ENCODE measurements around the gene ANGPTL7. TPM values are rescaled to one million over a fixed set of nuclear protein-coding genes. Genes with fewer than 3 reads are reported as not detected.

ANGPTL7 gene
- total RNA-seq, 1 experiment from 2014 or later = not detected

GRCh38 chr1:11147197-11147770, 41.9 kb upstream of the ANGPTL7 start:
- DNase-seq (ENCODE audit: low spot score) (no peak), ATAC-seq (peak; percentile 71)
- no peaks in the 10 kb centered on the region for H3K27me3 Mint-ChIP-seq (ENCODE audit: low read depth)
- CTCF ChIA-PET = interaction anchor here (1.3 to 1.5 kb wide), 2 partner anchors 89 to 110 kb away, joined by 3 to 7 read pairs; no protein-coding TSS in a partner anchor
- POLR2A ChIA-PET = no interaction called here
- peaks cover 44% of the 10 kb centered on the region for H3K36me3 Mint-ChIP-seq
- H3K27ac Mint-ChIP-seq = peak overlapping the region; percentile 69
- peaks cover 12% of the 10 kb centered on the region for H3K4me1 Mint-ChIP-seq
- H3K9me3 Mint-ChIP-seq = no peaks in the 10 kb centered on the region
- TF ChIP-seq ZNF671 (CRISPR knock-in tag; IDR thresholded peaks at IDR 0.05) = no peak
- TF ChIP-seq MAX (CRISPR knock-in tag; IDR thresholded peaks at IDR 0.05) = no peak
- no peak for TF ChIP-seq ATF1 (CRISPR knock-in tag; IDR thresholded peaks at IDR 0.05)
- no peak for TF ChIP-seq IRF1 (CRISPR knock-in tag; IDR thresholded peaks at IDR 0.05)
- no peak for TF ChIP-seq E2F1 (CRISPR knock-in tag; IDR thresholded peaks at IDR 0.05)
- TF ChIP-seq FOXJ3 (CRISPR knock-in tag; IDR thresholded peaks at IDR 0.05; ENCODE audit: borderline replicate concordance) = no peak
- TF ChIP-seq GTF2I (CRISPR knock-in tag; conservative IDR thresholded peaks at IDR 0.05) = no peak
- no peak for TF ChIP-seq ELF4 (CRISPR knock-in tag; IDR thresholded peaks at IDR 0.05; ENCODE audit: low read depth)
- no peak for TF ChIP-seq CBFB (CRISPR knock-in tag; IDR thresholded peaks at IDR 0.05; ENCODE audit: low read depth)
- TF ChIP-seq USF1 (CRISPR knock-in tag; IDR thresholded peaks at IDR 0.05) = no peak
- TF ChIP-seq NFYB (CRISPR knock-in tag; conservative IDR thresholded peaks at IDR 0.05; ENCODE audit: low read depth) = no peak
- TF ChIP-seq HMGXB4 (CRISPR knock-in tag; IDR thresholded peaks at IDR 0.05) = no peak
- TF ChIP-seq ATF6 (CRISPR knock-in tag; IDR thresholded peaks at IDR 0.05) = no peak
- H3K4me3 Mint-ChIP-seq = no peak overlapping the region

- ChIA-PET POLR2A (no interaction called here), CTCF (no interaction called here)
- Mint-ChIP-seq H3K27me3 (ENCODE audit: low read depth) (no peaks in the 10 kb centered on the region), H3K4me1 (peaks cover 12% of the 10 kb centered on the region), H3K27ac (no peak overlapping the region), H3K9me3 (no peaks in the 10 kb centered on the region), H3K4me3 (no peak overlapping the region), H3K36me3 (peaks cover 32% of the 10 kb centered on the region)
- ATAC-seq (no peak), DNase-seq (ENCODE audit: low spot score) (no peak)
- TF ChIP-seq RORB (CRISPR knock-in tag; IDR thresholded peaks at IDR 0.05) = no peak
- no peak for TF ChIP-seq IRF2 (CRISPR knock-in tag; IDR thresholded peaks at IDR 0.05; ENCODE audit: borderline replicate concordance, low read depth)
- no peak for TF ChIP-seq AFF4 (CRISPR knock-in tag; IDR thresholded peaks at IDR 0.05; ENCODE audit: borderline replicate concordance)
- TF ChIP-seq CTCF (IDR thresholded peaks at IDR 0.05) = no peak
- no peak for TF ChIP-seq HMGA2 (CRISPR knock-in tag; IDR thresholded peaks at IDR 0.05)
- no peak for TF ChIP-seq NFATC4 (CRISPR knock-in tag; IDR thresholded peaks at IDR 0.05)
- no peak for TF ChIP-seq ZNF317 (CRISPR knock-in tag; IDR thresholded peaks at IDR 0.05; ENCODE audit: borderline replicate concordance, low read depth)
- no peak for TF ChIP-seq FOXK1 (CRISPR knock-in tag; IDR thresholded peaks at IDR 0.05)
- no peak for TF ChIP-seq SMAD3 (CRISPR knock-in tag; IDR thresholded peaks at IDR 0.05; ENCODE audit: borderline replicate concordance)
- TF ChIP-seq CREB1 (CRISPR knock-in tag; IDR thresholded peaks at IDR 0.05) = no peak
- no peak for TF ChIP-seq ESRRA (CRISPR knock-in tag; IDR thresholded peaks at IDR 0.05; ENCODE audit: borderline replicate concordance)
- no peak for TF ChIP-seq NFYB (CRISPR knock-in tag; conservative IDR thresholded peaks at IDR 0.05; ENCODE audit: low read depth)
These were observed 38.8 kb upstream of the ANGPTL7 start for GRCh38 chr1:11150326-11150725.

All from WTC11 (cell line).